ENCODE data around the gene ABCA4.
"Not testable (repeated sequence)": the region's sequence is repeated elsewhere in the genome, so short reads cannot be mapped to it uniquely, and the experiment has no call there.

The ABCA4 gene

DNA sequence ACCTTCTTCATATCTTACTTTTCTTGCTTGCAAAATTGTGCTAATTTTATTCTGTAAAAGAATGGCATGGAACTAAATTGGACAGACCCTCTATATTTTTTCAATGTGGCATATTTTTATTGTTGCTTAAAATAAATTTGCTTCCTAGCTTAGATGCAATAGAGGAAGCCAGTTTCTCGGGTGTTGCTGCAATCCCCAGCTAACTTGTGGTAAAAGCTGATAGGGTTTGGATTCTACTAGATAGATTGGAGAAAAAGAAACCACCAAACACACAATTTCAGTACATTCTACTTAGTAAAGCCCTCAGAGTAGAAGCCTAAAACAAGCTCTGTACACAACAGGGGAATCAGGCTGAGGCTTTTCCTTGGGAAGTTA, 162.2 kb downstream of the ABCA4 start:
- H3K4me1 ChIP-seq (ENCODE audit: insufficient read depth, low read length), result no peaks in the 10 kb centered on the region
- H3K27me3 ChIP-seq (ENCODE audit: insufficient read depth, low read length, poor library complexity), result no peaks in the 10 kb centered on the region
- no peaks in the 10 kb centered on the region for H4K20me1 ChIP-seq (ENCODE audit: insufficient read depth, low read length)
- no peak overlapping the region for H2AFZ ChIP-seq (ENCODE audit: low read depth, low read length)
- no peak overlapping the region for H3K4me3 ChIP-seq (ENCODE audit: low read depth in 1 of 2, low read length in 2 of 2)
- H3K27ac ChIP-seq (ENCODE audit: low read length), result no peak overlapping the region
- no peaks in the 10 kb centered on the region for H3K36me3 ChIP-seq (ENCODE audit: insufficient read depth, low read length)
- DNase-seq, result no peak
- H3K9me3 ChIP-seq (ENCODE audit: insufficient read depth, low read length, severe bottlenecking), result peaks cover 6% of the 10 kb centered on the region
- TF ChIP-seq EZH2 (IDR thresholded peaks at IDR 0.05; ENCODE audit: borderline replicate concordance, low read depth, low read length, severe bottlenecking), result no peak
- no peak for TF ChIP-seq CTCF (IDR thresholded peaks at IDR 0.05; ENCODE audit: borderline replicate concordance, extremely low read depth, low read length, poor library complexity, severe bottlenecking)
- no peaks in the 10 kb centered on the region for H3K79me2 ChIP-seq (ENCODE audit: insufficient read depth, low read length)
- no peak for ATAC-seq (ENCODE audit: insufficient read depth, low read depth)
- no peak overlapping the region for H3K9ac ChIP-seq (ENCODE audit: low read depth, low read length)
- no peak overlapping the region for H3K4me2 ChIP-seq (ENCODE audit: insufficient read depth, low read length)

- no peaks in the 10 kb centered on the region for H4K20me1 ChIP-seq (ENCODE audit: insufficient read depth, low read length)
- no peaks in the 10 kb centered on the region for H3K79me2 ChIP-seq (ENCODE audit: insufficient read depth, low read length)
- TF ChIP-seq CTCF (IDR thresholded peaks at IDR 0.05; ENCODE audit: borderline replicate concordance, extremely low read depth, low read length, poor library complexity, severe bottlenecking) (no peak), EZH2 (IDR thresholded peaks at IDR 0.05; ENCODE audit: borderline replicate concordance, low read depth, low read length, severe bottlenecking) (no peak)
- no peaks in the 10 kb centered on the region for H3K27me3 ChIP-seq (ENCODE audit: insufficient read depth, low read length, poor library complexity)
- no peak overlapping the region for H3K4me2 ChIP-seq (ENCODE audit: insufficient read depth, low read length)
- H2AFZ ChIP-seq (ENCODE audit: low read depth, low read length), result no peak overlapping the region
- H3K27ac ChIP-seq (ENCODE audit: low read length), result no peak overlapping the region
- DNase-seq (no peak), ATAC-seq (ENCODE audit: insufficient read depth, low read depth) (no peak)
- H3K36me3 ChIP-seq (ENCODE audit: insufficient read depth, low read length), result no peaks in the 10 kb centered on the region
- H3K4me3 ChIP-seq (ENCODE audit: low read depth in 1 of 2, low read length in 2 of 2), result no peak overlapping the region
- H3K9ac ChIP-seq (ENCODE audit: low read depth, low read length), result no peak overlapping the region
- peaks cover 6% of the 10 kb centered on the region for H3K9me3 ChIP-seq (ENCODE audit: insufficient read depth, low read length, severe bottlenecking)
- no peaks in the 10 kb centered on the region for H3K4me1 ChIP-seq (ENCODE audit: insufficient read depth, low read length)
Measured at GRCh38 chr1:93958032-93958725, 162.8 kb downstream of the ABCA4 start.

DNA sequence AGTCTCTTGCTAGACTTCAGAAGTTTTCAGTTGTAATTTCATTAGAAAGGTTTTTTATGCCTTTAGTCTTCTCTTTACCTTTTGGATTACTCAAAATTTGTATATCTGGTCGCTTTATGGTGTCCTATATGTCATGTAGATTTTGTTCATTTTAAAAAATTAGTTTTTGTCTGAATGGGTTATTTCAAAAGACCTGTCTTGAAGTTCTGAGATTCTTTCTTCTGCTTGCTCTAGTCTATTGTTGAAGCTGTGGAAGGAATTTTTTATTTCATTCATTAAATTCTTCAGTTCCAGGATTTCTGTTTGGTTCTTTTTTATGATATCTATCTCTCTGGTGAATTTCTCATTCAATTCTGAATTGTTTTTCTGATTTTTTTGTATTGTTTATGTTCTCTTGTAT, 165.2 kb downstream of the ABCA4 start:
- Histone ChIP-seq H4K20me1 (ENCODE audit: insufficient read depth, low read length) (no peaks in the 10 kb centered on the region), H2AFZ (ENCODE audit: low read depth, low read length) (no peak overlapping the region), H3K4me1 (ENCODE audit: insufficient read depth, low read length) (no peaks in the 10 kb centered on the region), H3K9me3 (ENCODE audit: insufficient read depth, low read length, severe bottlenecking) (peaks cover 6% of the 10 kb centered on the region), H3K36me3 (ENCODE audit: insufficient read depth, low read length) (no peaks in the 10 kb centered on the region), H3K9ac (ENCODE audit: low read depth, low read length) (no peak overlapping the region), H3K4me2 (ENCODE audit: insufficient read depth, low read length) (no peak overlapping the region), H3K27me3 (ENCODE audit: insufficient read depth, low read length, poor library complexity) (no peaks in the 10 kb centered on the region), H3K79me2 (ENCODE audit: insufficient read depth, low read length) (no peaks in the 10 kb centered on the region), H3K4me3 (ENCODE audit: low read depth in 1 of 2, low read length in 2 of 2) (no peak overlapping the region), H3K27ac (ENCODE audit: low read length) (no peak overlapping the region)
- DNase-seq, result no peak
- no peak for ATAC-seq (ENCODE audit: insufficient read depth, low read depth)
- no peak for TF ChIP-seq CTCF (IDR thresholded peaks at IDR 0.05; ENCODE audit: borderline replicate concordance, extremely low read depth, low read length, poor library complexity, severe bottlenecking)

- H3K9me3 ChIP-seq (ENCODE audit: insufficient read depth, low read length, severe bottlenecking); H3K9ac ChIP-seq (ENCODE audit: low read depth, low read length); H3K4me1 ChIP-seq (ENCODE audit: insufficient read depth, low read length); H3K27ac ChIP-seq (ENCODE audit: low read length); H3K4me2 ChIP-seq (ENCODE audit: insufficient read depth, low read length); DNase-seq; H4K20me1 ChIP-seq (ENCODE audit: insufficient read depth, low read length); H3K27me3 ChIP-seq (ENCODE audit: insufficient read depth, low read length, poor library complexity); H3K79me2 ChIP-seq (ENCODE audit: insufficient read depth, low read length); H3K4me3 ChIP-seq (ENCODE audit: low read depth in 1 of 2, low read length in 2 of 2); H2AFZ ChIP-seq (ENCODE audit: low read depth, low read length); H3K36me3 ChIP-seq (ENCODE audit: insufficient read depth, low read length); ATAC-seq (ENCODE audit: insufficient read depth, low read depth): not testable (repeated sequence)
Measured at GRCh38 chr1:93947002-93947686, 173.8 kb downstream of the ABCA4 start.

All from DND-41 (cell line).